GM18858 (cell line): ENCODE results near the gene E2F3.
"Not testable (repeated sequence)": the region's sequence is repeated elsewhere in the genome, so short reads cannot be mapped to it uniquely, and the experiment has no call there.

Experiments used
- ATAC-seq: cut with Tn5 transposase; IDR thresholded peaks from one replicate; pipeline ENCODE4 v1.9.1; 2021; ENCODE audit not compliant: unreplicated experiment

E2F3 gene

DNA sequence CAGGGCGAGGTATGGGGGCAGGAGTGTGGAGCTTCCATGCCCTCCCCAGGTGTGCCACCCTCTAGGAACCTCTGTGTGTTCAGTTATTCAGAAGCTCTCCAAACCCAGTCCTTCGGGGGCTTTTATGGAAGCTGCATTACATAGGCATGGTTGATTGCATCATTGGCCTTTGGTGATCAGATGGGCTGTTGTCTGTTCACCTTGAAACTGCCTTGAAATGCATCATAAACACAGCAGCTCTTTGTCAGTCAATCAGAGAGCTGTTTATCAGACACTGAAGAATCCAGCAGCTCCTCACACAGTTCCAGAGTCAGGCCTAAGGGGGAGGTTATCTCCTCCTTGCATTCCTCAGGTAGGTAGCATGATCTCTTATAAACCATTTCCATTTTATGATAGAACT lies 62.4 kb downstream of the E2F3 start:
- ATAC-seq = no peak

DNA sequence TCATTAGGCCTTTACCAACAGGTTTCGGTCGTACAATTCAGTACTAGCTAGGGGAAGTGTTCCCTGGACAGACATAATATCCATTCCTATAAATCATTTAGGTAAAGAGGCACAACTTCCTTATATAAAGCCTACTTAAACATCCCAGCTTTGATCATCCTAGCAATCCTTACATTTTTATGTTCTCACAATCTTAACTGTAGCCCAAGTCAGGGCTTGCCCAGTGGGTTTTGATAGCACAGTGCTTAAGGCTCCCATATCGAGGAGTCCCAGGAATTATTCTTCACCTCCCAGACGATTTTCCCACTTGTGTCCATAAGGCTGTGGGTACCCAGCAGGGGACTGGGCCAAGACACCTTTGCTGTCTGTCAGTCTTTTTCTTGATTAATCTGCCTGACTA lies 63.2 kb downstream of the E2F3 start:
- ATAC-seq = no peak

DNA sequence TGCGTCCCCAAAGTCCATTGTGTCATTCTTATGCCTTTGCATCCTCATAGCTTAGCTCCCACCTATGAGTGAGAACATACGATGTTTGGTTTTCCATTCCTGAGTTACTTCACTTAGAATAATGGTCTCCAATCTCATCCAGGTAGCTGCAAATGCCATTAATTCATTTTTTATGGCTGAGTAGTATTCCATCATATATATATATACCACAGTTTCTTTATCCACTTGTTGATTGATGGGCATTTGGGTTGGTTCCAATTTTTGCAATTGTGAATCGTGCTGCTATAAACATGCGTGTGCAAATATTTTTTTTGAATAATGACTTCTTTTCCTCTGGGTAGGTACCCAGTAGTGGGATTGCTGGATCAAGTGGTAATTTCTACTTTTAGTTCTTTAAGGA lies 63.9 kb downstream of the E2F3 start:
- ATAC-seq = not testable (repeated sequence)

DNA sequence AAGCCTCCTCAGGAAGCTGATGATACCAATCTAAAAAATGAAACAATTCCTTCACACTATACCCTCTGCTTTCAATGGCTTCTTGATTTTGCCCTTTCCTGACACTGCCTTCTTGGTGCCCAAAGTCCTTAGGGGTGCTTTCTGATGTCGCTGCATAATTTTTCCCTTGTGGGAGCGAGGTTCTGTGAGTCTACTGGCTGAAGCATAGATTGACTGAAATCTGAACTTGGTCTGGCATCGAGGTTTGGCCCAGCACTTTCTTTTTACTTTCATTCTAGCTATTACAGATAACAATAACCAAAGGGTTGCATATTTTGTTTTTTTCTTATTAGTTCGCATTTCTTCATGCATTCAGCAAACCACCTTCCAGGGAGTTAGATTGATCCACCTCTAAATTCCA lies 65.8 kb downstream of the E2F3 start:
- ATAC-seq = peak; percentile 65

DNA sequence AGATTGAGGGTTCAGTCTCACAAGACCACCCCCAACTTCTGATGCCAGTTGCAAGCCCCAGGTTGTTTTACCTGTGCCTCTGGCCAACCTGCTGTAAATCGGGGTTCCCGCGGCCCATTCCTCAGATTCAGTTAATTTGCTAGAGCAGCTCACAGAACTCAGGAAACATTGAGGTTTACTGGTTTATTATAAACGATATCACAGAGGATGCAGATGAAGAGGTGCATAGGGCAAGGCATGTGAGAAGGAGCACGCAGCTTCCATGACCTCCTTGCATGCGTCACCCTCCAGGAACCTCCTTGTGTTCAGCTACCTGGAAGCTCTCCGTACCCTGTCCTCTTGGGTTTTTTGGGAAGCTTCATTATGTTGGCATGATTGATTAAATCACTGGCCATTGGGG lies 66.5 kb downstream of the E2F3 start:
- ATAC-seq = no peak

DNA sequence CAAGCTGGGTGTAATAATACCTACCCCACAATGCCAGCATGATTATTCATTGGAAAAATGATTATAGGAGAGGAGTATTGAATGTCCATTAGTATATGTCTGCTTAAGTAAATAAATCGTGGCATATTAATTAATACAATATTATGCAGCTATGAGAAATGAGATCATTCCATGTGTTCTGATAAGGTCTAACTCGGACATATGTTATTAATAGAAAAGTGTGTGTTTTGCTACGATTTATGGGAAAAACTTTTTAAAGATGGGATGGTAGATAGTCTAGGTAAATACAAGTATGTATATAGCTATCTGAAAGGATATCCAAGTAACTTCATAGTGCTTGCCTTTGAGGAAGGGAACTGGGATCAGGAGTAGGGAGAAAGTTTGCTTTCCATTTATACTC lies 71.1 kb downstream of the E2F3 start:
- no peak for ATAC-seq

DNA sequence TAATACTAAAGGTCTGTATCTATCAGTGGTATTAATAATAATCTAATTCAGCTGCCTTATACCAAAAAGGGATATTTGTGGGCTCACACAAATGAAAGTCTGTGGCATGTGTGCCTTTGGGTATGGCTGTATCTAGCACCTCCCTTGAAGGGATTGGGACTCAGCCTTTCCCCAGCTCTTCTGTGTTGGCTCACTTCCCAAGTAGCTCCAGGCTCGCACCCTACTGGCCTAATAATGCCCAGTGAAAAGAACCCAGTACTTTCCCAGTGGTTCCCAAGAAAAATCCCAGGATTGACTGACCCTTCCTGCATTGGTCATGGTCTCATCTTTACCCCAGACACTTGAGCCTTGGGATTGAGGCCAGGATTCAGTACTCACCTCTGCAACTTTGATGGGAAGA lies 71.8 kb downstream of the E2F3 start:
- ATAC-seq = no peak

DNA sequence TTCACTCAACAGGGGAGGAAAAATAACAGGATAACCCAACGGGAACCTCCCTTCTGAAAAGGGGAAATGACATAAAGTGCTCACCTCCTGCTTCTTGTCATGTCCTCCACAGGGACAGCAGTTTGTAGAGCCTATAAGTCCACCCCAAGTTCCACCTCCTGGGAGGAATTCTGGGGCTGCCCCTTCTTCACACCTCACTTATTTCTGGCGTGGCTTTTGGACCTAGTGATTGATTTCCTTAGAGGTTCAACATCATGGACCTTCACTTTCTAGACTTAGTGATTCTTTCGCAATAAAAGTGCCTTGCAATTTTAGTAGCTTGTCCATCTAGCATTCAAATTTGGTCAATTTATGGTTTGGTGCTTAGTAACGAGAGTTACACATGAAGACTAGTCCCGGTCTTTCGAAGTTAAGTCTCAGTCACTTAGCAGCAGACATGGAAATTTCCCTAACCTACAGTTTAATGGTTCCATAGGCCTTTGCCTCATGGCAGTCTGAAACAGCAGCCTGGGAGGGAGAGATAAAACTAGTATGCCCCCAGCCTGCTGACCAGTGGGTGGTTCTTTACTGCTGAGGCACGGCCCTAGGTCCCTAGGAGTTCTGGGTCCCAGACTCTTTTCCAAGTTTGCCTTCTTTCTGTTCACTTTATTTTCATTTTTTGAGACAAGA lies 73.3 kb downstream of the E2F3 start:
- ATAC-seq = no peak

DNA sequence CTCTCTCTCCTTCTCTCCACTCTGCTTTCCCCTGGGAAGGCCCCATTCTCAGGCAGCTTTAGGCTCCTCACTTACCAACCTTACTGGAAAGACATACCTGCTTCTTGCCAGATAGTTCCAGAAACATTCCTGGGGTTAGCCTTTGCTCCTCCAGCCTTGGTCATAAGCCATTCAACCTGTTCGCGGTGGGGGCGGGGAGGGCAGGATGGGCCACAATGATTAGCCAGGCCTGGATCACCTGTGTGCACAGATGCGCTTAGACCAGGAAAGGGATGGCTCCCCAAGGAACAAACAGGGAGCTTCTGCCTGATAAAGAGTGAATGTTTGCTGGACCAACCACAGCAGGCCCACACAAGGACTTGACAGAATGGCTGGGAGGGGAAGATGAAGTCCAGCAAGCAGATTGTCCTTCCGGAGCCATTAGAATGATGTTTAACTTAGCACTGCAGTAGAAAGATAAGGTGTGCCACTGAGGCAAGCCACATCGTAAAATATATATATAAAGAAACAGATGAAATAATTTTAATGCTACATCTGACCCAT lies 74.9 kb downstream of the E2F3 start:
- ATAC-seq = no peak

DNA sequence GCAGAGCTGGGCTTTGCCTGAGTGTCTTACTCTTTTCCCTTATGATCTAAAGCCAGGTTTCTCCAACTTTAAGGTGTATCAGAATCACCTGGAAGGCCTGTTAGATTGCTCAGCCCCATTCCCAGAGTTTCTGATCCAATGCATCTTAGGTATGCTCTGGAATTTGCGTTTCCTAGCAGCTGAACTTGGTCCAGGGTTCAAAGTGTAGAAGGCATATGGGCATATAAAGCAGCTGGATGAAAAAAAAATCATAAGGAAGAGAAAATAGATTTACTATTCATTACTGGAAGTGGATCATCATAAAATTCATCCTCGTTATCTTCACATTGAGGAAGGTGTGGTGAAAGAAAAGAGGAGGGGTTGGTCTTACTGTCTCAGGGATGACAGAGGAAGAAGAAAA lies 75.8 kb downstream of the E2F3 start:
- no peak for ATAC-seq

DNA sequence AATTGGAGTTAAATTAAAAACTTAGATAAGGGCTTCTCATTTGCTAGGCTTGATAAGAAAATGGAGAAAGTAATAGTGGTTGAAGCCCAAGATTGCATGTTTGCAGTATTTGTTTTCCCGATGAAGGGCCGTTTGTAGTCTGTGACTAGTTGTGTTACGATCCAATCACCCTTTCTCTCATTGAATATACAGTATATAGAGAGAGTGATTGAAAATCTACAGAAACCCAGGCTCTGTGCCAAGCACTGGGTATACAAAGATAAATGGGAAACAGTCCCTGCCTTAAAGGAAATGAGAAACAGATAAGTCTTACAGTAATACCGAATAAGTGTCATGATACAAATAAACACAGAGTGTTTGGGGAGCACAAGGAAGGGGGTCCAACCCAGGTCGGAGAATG lies 77.4 kb downstream of the E2F3 start:
- ATAC-seq = no peak

DNA sequence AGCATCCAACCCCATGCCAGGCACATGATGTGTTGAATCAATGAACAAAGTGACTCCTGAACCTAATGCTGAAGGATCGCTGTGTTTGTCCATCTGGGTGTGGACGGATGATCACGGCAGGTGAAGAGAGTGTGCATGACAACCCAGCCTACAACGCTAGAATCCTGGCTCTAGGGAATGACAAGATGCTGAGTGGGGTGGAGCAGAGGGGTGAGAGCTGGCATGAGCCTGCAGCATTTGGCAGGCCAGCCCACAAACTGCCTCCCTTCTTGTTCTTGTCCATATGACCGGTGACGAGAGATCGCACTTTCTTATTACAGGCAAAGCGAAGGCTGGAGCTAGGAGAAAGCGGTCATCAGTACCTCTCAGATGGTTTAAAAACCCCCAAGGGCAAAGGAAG lies 77.8 kb downstream of the E2F3 start:
- no peak for ATAC-seq

DNA sequence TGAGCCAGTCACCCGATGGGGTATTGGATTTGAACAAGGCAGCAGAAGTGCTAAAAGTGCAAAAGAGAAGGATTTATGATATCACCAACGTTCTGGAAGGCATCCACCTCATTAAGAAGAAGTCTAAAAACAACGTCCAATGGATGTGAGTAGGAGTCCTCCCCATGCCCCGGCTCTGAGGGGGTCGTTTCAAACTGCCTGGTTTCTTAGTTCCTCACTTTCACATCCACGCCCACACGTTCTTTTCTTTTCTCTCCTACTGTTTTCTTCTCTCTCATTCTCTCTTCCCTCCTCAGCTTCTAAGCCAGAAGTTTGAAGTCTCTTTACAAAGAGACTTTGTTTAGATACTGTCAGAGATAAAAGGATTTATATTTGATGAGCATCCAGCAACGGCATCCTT lies 79.6 kb downstream of the E2F3 start:
- no peak for ATAC-seq

DNA sequence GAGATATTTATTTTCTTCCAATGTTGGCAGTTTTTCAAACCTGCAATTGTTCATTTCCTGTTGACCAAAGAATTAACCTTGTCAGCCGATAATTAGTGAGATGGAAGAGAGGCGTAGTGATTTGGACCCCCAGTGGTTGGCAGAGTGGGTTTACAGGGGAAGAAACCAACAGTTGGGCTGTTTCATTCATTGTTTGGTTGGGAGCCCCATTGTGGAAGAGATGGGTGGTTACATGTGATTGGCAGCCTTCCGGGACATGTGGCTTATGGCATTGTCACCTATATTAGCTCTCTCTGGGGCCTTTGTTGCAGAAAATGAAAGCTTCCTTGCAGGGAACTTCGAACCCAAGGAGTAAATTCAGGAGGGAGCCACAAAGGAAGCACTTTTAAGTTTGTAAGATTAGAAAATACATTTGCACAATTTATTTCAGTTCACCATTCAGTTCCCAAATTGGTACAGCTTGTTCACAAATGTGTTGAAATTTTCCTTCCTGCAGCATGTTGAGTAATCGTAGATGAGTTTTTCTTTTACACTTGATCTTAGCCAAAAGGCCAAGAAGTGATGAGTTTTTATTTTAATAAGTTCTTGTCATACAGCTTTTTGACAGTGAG lies 82.3 kb downstream of the E2F3 start:
- ATAC-seq = no peak

DNA sequence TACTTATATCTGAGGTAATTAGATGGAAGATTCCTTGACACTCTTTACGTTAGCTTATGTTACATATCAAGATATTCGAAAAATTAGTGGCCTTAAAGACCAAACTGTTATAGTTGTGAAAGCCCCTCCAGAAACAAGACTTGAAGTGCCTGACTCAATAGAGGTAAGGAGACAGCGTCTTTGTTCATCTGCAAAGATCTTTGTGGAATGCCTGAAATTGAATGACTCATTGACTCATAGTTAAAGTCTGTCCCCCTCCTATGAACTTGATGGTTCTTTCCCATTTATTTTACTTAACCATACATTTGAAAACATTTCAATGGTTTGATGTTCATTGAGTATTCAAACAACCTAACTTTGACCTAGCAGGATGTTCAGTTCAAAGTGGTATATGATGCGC lies 85.0 kb downstream of the E2F3 start:
- ATAC-seq = no peak

DNA sequence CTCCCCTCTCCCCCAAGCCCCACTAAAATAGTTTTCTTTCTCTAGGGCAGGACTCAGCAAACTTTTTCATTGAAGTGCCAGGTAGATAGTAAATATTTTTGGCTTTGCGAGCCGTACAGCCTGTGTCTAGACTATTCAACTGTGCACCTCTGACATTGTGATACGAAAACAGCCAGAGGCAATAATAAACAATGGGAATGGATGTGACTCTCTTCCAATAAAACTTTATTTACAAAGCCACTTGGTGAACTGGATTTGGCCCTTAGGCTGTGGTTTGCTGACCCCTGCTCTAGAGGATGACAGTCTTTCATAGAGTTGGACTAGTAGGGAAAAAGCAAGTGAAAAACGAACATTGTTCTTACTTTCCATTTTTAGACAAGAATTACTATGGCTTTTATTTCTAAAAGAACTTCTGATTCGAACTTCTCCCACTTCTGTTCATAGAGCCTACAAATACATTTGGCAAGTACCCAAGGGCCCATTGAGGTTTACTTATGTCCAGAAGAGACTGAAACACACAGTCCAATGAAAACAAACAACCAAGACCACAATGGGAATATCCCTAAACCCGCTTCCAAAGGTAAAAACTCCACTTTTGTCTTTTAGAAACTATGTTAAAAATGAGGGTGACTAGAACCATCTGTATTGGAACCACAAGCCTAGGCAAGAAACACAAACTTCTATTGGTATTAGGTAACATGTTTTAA lies 86.1 kb downstream of the E2F3 start:
- ATAC-seq = no peak

DNA sequence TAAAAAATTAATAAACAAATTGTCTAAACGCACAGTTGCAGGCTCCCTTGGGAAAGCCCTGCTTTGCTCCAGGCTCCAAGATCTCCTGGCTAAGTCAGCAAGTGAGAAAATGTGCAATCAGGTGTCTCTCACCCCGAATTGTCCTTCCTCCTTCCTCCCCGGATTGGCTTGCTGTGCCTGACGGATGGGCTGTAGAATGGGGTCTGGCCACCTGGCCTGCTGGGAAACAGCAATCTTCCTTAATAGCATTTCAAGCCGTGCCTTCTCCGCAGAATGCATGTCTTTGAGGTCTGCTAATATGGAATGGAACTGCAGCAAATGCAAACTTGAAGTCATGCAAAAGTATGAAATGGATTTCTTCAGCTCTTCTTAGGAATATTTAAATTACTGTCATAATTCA lies 88.9 kb downstream of the E2F3 start:
- no peak for ATAC-seq

DNA sequence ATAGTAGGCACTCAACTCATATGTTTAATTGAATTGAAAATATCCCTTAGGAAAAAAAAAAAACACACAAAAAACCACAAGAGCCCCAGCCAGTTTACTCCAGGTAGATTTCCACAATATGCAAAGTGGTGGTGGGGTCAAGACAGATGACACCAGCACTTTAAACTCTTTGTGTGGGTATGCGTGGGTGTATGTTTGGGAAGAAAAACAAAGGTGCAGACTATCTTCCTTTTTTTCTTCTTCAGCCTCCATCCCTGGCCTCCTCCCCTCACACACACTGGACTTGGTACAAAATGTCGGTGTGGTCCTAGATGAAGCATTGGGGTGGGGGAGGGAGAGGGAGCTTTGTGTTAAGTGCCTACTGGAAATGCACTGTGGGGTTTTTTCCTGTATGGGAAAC lies 90.4 kb downstream of the E2F3 start:
- no peak for ATAC-seq

DNA sequence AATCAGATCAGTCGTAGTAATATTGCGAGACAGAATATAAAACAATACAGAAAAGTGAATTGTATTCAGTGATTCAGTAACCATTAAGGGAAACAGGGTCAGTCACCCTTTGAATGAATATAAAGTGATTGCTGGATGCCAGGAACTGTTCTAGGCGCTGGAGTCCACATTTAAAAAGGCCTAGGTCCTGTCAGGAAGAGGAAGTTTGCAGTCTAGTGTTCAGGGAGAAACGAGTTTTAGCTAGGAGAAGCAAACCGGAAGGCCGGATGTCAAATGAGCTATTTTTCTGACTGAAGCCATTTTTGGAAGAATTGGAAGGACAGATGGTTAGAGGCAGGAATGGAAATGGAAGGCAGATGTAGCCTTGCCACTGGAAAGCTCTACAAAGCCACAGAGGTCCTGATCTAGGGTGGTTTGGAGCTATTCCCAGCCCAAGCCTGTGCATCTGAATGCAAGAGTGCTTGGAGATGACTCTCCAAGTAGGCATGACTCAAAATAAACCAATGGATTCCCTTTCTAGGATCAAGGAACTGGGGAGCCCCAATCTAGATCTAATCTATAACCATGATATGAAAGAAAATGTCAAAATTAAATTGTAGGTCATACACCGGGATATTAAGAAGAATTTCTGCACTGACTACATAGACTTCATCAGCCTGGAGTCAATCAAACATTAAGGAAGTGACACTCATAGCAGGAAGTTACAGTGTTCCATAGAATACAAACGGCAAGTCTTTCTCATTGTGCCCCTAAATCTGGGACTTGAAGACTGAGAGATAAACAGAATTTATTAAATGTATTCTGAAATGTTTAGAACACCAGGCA lies 95.7 kb downstream of the E2F3 start:
- ATAC-seq = no peak

DNA sequence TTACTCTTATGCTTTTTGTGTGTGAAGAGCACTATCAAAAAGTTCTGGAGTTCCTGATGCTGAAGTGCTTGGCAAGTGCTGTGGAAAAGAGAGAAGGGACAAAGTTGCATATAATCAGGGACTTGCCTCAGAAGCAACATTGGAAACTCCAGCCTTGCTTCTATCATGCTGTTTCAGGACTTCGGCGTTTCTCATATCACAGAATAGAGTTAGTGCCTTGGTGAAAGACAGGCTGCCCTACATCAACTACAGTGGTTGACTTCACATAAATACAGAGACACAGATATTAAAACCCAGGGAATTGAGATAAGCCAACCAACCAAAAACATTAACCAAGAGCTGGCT lies 96.3 kb downstream of the E2F3 start:
- ATAC-seq = no peak

DNA sequence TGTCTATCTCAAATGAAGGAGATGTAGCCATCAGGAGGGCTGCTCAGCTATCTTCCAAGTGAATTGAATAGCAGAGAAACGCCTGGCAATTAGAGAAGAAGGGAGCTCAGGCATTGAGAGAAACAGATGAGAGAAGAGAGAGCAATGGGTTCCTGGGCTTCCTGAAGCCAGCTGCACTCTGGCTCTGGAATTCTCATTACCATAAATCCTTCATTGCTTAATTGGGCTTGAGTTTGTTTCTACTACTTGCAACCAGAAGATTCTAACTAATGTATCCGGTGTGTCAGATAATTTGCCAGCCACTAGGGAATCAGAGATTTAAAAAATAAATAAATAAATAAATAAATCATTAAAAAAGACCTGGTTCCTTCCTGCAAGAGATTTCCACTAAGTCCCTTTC lies 107.5 kb downstream of the E2F3 start:
- no peak for ATAC-seq

DNA sequence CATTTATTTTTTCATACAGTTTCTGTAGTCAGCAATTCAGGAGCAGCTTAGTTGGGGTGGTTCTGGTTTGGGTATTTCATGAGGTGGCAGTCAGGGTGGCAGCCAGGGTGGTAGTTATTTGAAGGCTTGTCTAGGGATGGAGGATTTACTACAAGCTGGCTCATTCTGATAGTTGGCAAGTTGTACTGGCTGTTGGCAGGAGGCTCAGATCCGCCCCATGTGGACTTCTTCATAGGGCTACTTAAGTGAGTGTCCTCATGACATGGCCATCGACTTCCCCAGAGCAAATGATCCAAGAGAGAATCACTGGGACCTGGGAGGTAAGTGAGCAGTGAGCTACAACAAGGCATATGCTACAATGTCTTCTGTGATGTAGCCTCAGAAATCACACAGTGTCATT lies 110.2 kb downstream of the E2F3 start:
- ATAC-seq = no peak
